Ascending aorta (tissue), 2 donors: ENCODE data around the gene ING4. TPM values are rescaled to one million over a fixed set of nuclear protein-coding genes. Genes with fewer than 3 reads are reported as not detected.
"Not testable (repeated sequence)": the region's sequence is repeated elsewhere in the genome, so short reads cannot be mapped to it uniquely, and the experiment has no call there.

Source experiments
- DNase-seq, 2 donors: peaks; one replicate each; pipeline ENCODE4 v3.0.0-alpha.2; 2019; ENCODE audit warnings: low spot score in 2 of 2
- H3K27ac ChIP-seq, 2 donors: fragments of 200-600 bp; sonication (generic); one replicate each; pipeline ENCODE4 v1.5.1; 2016 to 2017; ENCODE audit warnings: mild to moderate bottlenecking in 1 of 2
- H3K27me3 ChIP-seq: fragments of 200-600 bp; sonication (generic); one replicate; pipeline ENCODE4 v1.5.1; 2017
- H3K36me3 ChIP-seq, 2 donors: fragments of 200-600 bp; sonication (generic); one replicate each; pipeline ENCODE4 v1.5.1; 2016
- H3K4me1 ChIP-seq, 2 donors: fragments of 200-600 bp; sonication (generic); one replicate each; pipeline ENCODE4 v1.5.1; 2016 to 2017; ENCODE audit warnings: mild to moderate bottlenecking in 1 of 2
- H3K4me3 ChIP-seq, 2 donors: fragments of 200-600 bp; sonication (generic); one replicate each; pipeline ENCODE4 v1.5.1; 2016 to 2017; ENCODE audit warnings: mild to moderate bottlenecking in 1 of 2
- H3K9me3 ChIP-seq, 2 donors: fragments of 200-600 bp; sonication (generic); one replicate each; pipeline ENCODE4 v1.5.1; 2016
- CTCF ChIP-seq, 3 experiments: fragments of 200-600 bp in 2 of 3; fragments of 450-650 bp in 1 of 3; sonication (generic) in 2 of 3; IDR thresholded peaks; one replicate each; pipeline ENCODE4 v1.5.1; 2016 to 2019; ENCODE audit warnings: antibody characterized with exemption in 3 of 3, mild to moderate bottlenecking in 1 of 3, moderate library complexity in 1 of 3
- intact Hi-C: fragments of 100-400 bp; cut with DNase I; formaldehyde crosslinking; loops from one replicate; pipeline ENCODE4 v1.15.1; 2023
- total RNA-seq: library from RNA; depleted of rRNA; stranded (reverse); fragments of >200 nt; gene quantifications from one replicate; pipeline ENCODE4 v1.1.0, GENCODE V29; 2016

ING4 gene
- 2.6 TPM for total RNA-seq

- Histone ChIP-seq H3K27me3 (no peaks in the 10 kb centered on the region), H3K36me3 (peaks cover 19 to 24% of the 10 kb centered on the region in 2 donors), H3K4me1 (peaks cover 4 to 12% of the 10 kb centered on the region in 2 donors), H3K4me3 (peak within 1 kb of the TSS; percentile 75 to 82), H3K27ac (peak within 1 kb of the TSS; percentile 77 to 80), H3K9me3 (no peaks in the 10 kb centered on the region)
- peak; percentile 96 to 99 for DNase-seq
- intact Hi-C loops: loop anchor here (1.0 to 10.0 kb wide), 8 partner anchors 26 to 189 kb away; partner anchors contain the start of genes MLF2, MRPL51, NCAPD2 and PTMS
- no peak for TF ChIP-seq CTCF (IDR thresholded peaks at IDR 0.05)
Measured at GRCh38 chr12:6662906-6663742, at the start of gene ING4. ING4 (minus strand) TSS chr12:6663119; CDS start chr12:6663101, 18 bp downstream.

- Histone ChIP-seq H3K27me3 (no peaks in the 10 kb centered on the region), H3K27ac (no peak overlapping the region), H3K9me3 (no peaks in the 10 kb centered on the region), H3K4me3 (no peak overlapping the region), H3K4me1 (no peaks in the 10 kb centered on the region), H3K36me3 (no peaks in the 10 kb centered on the region)
- intact Hi-C loops: no loop called here
- no peak for TF ChIP-seq CTCF (IDR thresholded peaks at IDR 0.05)
- DNase-seq: no peak
Measured at GRCh38 chr12:6708960-6709394, 46.1 kb upstream of the ING4 start.

GRCh38 chr12:6708351-6708750, 45.4 kb upstream of the ING4 start:
- H3K27me3 ChIP-seq, intact Hi-C loops: not testable (repeated sequence)

GRCh38 chr12:6703631-6704030, 40.7 kb upstream of the ING4 start:
- H3K27ac ChIP-seq: no peak overlapping the region
- H3K36me3 ChIP-seq: no peaks in the 10 kb centered on the region
- no peaks in the 10 kb centered on the region for H3K9me3 ChIP-seq
- no peak overlapping the region for H3K4me3 ChIP-seq
- DNase-seq: no peak
- no peaks in the 10 kb centered on the region for H3K27me3 ChIP-seq
- TF ChIP-seq CTCF (IDR thresholded peaks at IDR 0.05): no peak
- intact Hi-C loops: no loop called here
- H3K4me1 ChIP-seq: peaks cover 0 to 8% of the 10 kb centered on the region in 2 donors

More at GRCh38 chr12:6708351-6708750, 45.4 kb upstream of the ING4 start:
- not testable (repeated sequence) for H3K4me3 ChIP-seq, DNase-seq, H3K27ac ChIP-seq, H3K4me1 ChIP-seq, H3K9me3 ChIP-seq, H3K36me3 ChIP-seq

GRCh38 chr12:6701078-6701768, 38.3 kb upstream of the ING4 start:
- no peak for TF ChIP-seq CTCF (IDR thresholded peaks at IDR 0.05)
- Histone ChIP-seq H3K27me3 (no peaks in the 10 kb centered on the region), H3K27ac (no peak overlapping the region), H3K36me3 (no peaks in the 10 kb centered on the region), H3K9me3 (no peaks in the 10 kb centered on the region), H3K4me3 (peak overlapping the region; percentile 72 to 89), H3K4me1 (peaks cover 0 to 8% of the 10 kb centered on the region in 2 donors)
- intact Hi-C loops: no loop called here
- DNase-seq: no peak

- intact Hi-C loops: loop anchor here (1.0 kb wide), 1 partner anchor 24 kb away; the partner anchor contains the start of gene COPS7A
- Histone ChIP-seq H3K9me3 (no peaks in the 10 kb centered on the region), H3K27me3 (no peaks in the 10 kb centered on the region), H3K4me3 (peak within 1 kb of the TSS; percentile 72 to 89), H3K27ac (peak within 1 kb of the TSS; percentile 46 to 62), H3K4me1 (peaks cover 0 to 8% of the 10 kb centered on the region in 2 donors), H3K36me3 (no peaks in the 10 kb centered on the region)
- TF ChIP-seq CTCF (IDR thresholded peaks at IDR 0.05): no peak
- peak in 1 of 2 donors; percentile 75 for DNase-seq
Measured at GRCh38 chr12:6700646-6701051, 37.7 kb upstream of the ING4 start, which contains the start of gene PIANP. PIANP (minus strand) TSS chr12:6700815; CDS start chr12:6698061, 2,754 bp downstream.
